GM21825 (cell line): ENCODE results near the gene TIMP4.

ENCODE experiments used
- ATAC-seq: cut with Tn5 transposase; IDR thresholded peaks from one replicate; pipeline ENCODE4 v1.9.1; 2021; ENCODE audit warnings: mild to moderate bottlenecking, moderate library complexity; ENCODE audit not compliant: unreplicated experiment

Gene TIMP4

DNA sequence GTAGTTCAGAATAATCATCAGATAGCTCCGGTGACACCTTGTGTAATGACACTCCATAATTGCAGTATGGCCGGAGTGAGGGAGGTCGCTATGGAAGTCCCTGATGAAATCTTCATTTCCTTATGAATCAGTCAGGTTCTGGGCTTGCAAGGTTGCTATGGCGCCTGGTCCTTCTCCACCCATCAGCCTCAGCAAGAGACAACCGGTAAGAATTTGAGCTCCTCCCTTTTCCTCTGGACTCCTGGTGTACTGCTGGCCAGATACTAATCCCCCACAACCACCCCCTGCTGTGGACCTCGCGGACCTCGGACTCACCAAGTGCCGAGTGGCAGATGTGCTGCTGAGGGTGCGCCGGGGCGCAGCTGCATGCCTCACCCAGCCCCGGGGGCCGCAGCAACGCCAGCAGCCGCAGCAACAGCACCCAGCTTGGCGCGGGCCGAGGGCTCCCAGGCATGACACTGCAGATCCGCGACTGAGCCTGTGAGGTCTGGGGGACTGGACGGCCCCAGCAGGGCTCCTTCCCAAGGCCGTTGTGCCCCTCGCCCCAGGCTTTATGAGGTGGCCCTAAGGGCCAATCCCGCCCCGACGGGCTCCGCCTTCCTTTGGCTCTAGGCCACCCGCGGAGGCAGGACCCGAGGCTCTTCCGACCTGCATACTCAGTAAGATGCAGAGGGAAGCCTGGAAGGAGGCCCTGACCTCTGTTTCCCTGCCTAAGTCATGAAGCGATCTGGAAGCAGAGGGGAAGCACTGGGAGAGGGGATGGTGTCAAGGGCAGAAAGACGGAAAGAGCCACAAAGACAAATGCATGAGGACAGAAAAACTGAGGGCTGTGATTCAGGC, at the start of gene TIMP4:
TSS of gene TIMP4 (minus strand) at position 526 of the 840 bp plus-strand sequence. CDS start at position 454, 72 bp downstream.
- no peak for ATAC-seq

DNA sequence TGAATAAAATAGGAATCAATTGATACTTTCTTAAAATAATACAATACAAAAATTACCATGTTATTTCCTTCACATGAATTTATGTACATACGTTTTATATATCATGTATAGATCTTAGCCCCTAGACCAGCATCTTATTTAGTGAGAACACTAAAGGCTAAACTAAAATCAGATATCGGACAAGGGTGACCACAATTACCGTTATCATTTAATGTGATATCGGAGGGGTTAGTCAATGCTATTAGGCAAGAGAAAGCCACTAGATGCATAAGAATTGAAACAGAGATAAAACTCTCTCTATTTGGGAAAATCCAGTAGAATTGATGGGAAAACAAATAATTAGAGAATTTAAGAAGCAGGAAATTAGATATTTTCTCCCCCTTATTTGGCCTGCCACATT, 46.5 kb upstream of the TIMP4 start:
- ATAC-seq = no peak

DNA sequence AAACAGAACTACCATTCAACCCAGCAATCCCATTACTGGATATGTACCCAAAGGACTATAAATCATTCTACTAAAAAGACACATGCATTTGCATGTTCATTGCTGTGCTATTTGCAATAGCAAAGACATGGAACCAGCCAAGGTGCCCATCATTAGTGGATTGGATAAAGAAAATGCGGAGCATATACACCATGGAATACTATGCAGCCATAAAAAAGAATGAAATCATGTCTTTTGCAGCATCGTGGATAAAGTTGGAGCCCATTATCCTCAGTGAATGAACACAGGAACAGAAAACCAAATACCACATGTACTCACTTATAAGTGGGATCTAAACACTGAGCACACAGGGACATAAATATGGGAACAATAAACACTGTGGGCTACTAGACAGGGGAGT, 43.1 kb upstream of the TIMP4 start:
- ATAC-seq = no peak

DNA sequence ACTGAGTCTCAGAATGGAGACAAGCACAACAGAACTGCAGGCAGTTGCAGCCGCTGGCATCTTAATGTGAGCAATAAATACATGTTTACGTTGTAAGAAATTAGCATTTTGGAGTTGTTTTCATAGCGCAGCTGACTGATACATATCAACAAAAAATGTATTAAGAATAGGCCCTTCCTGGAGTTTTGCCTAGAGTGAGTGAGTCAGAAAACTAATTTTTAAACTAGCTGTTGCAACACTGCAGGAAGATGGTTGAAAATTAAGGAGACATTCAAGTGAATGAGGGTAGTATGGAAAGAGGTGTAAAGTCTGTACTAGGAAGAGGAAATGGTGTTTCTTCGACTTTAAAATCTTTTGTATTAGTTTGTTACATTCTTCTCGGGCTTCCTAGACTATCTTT, 39.6 kb upstream of the TIMP4 start:
- no peak for ATAC-seq

DNA sequence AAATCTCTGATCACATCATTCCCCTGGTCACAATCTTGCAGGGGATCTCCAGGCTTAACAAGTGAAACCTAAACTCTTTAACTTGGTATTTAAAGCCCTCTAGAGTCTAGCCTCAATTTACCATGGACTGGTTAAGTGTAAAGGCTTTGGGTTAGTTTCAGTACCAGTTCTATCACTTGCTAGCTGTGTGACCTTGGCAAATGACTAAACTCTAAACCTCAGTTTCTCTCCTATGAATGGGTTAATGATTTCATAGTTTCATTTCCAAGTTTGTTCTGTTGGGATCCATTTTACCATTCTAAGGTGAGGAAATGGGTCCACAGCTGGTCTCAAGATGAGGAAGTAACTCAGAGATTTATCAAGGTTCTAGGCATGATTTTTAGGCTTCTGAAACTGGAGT, 38.8 kb upstream of the TIMP4 start:
- ATAC-seq = no peak

DNA sequence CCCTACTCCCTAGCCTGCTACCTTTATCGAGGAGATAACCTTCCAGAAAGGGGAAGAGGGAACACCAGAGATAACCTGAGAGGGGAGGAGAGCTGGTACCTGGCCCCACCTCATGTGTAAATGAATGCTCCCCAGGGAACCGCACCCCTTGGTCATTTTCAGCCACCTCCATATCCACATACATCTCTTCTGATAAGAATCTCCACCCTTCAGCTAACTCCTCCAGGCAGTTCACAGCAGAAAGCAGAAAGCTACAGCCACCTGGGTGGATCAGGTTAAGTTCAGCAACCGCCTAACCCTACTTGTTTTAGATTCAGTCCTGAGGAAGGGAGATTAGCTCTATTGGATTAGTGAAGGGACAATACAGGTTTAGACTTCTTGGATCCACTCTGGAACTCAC, 38.0 kb upstream of the TIMP4 start:
- no peak for ATAC-seq

DNA sequence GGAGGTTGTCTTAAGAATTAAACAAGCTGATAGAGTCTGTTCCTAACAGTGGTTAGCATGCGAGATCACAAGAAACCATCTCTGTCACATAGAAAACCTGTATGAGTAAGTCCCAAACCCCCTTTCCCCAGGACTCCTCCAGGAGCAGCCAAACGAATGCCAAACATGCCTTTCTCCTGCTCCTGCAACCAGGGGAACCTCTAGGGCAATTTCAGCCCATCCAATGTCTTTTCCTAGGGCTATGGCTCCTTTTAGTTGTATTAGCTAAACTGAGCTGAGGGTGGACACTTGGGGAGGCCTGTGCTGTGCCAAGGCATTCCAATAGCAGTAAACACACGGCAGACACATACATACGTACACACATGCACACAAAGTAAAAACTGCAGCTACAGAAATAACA, 36.5 kb upstream of the TIMP4 start:
- ATAC-seq = no peak

DNA sequence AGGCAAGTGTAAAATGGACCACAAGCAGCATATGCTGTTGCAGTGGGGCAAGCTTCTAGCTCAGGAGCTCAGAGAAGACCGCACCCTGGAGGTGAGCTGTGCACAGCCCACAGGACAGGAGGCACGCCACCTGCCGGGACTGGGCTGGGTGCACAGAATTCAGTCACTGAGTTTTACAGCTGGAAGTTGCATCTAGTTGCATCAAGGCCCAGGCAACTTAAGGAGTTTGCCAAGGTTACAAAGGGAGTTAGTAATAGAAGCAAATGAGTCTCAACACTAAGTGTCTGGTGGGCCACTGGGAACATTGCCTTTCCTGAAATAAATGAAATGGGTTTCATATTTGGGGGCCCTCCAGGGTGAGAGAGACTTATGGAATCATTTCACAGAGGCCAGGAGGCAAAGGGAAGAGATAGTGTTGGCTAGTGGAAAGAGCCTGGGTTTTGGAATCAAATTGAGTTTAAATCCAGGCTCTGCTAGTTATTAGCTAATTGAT, 36.0 kb upstream of the TIMP4 start:
- ATAC-seq = peak; percentile 51

DNA sequence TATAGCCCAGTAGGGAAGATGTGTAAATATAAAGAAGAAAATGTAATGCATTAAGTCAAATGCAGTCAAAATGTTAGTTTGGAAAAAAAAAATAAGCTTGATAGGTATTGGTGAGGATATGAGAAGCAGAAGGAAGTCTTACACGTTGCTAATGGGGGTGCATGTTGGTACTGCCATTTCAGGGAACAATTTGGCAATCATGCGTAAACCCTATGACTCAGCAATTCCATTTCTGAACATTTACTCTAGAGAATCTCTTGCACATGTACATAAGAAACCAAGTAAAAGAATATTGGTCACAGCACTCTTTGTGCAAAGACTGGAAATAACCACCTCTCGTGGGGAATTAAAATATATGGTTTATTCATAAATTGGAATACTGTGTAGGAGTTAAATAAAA, 35.5 kb upstream of the TIMP4 start:
- ATAC-seq = peak; percentile 31

DNA sequence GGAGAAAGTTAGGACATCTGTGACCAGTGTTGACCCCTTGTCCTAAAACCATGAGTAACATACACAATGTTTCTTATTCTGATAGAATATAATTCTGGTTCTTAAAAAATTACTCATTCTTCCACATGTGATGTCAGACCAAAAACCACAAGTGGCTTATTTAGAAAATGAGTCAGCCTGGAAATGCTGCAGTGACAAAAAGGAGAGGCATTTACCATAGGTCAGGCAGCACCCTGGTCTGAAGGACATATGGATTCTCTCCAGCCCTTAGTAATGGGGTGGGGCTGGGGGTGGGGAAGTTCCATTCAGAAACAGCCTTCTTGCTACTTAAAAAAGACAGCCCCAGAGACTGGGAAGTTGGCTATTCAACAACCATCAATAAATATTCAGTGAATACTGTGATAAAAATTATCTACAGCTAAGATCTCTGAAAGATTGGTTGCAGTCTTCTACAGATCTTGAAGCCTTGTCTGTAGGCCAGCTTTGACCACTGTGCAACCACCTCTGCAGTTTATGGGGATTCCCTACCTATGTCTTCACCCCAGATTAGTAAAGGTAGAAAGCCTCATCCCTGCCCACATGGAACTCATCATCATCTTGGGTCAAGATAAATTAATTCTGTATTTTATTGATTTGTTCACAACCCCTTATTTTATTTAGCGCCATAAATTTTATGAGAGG, 34.9 kb upstream of the TIMP4 start:
- ATAC-seq = peak; percentile 50

DNA sequence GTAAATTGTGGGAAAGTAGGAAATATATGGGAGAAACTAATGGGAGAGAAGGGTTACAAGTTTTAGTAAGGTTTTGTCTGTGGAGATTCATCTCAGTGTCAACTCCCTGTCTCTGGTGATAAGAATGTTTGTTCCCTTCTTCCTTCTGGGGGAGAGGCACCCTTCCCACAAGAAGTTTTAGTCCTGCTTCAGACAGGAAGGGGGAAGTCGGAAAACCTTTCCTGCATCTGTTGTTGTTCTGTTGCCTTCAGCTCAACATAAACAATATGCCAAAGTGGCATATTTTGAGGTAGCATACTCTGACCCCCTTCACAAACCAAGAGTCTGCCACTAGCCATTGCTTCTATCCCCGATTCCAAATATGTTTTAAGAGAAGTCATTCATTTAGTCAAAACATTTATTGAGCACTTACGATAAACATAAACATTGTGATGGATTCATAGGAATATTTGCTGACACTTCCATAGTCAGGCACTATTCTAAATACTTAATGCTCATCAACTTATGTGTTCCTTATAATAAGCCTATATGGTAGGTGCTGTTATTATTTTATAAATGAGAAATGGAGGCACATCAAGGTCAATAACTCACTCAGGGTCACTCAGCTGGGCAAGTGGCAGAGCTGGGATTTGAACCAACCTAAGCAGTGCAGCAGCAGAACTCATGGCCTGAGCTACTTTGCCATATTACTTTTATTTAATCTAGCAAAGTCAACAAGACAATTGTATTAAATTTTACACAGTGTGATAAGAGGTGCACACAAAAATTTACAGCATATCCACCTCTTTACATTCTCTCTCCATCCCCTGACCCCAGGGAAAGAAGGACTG, 34.2 kb upstream of the TIMP4 start:
- ATAC-seq = no peak

DNA sequence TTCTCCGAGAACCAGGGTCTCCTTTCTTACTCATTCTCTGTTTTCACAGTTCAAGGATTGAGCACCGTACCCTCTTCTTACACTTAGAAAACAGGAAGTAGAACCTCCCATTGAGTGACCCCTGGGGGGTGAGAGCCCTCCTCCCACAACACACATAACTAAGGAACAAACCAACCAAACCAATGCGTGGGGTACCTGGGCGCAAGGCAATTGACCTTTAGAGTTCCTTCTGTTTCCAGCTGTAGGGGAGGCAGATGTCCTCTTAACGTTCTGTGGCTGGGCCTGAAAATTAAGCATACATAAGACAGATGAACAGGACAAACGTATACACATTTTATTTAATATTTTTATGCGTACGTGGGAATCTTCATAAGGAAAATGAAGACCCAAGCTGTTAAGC, 33.5 kb upstream of the TIMP4 start:
- ATAC-seq = no peak

DNA sequence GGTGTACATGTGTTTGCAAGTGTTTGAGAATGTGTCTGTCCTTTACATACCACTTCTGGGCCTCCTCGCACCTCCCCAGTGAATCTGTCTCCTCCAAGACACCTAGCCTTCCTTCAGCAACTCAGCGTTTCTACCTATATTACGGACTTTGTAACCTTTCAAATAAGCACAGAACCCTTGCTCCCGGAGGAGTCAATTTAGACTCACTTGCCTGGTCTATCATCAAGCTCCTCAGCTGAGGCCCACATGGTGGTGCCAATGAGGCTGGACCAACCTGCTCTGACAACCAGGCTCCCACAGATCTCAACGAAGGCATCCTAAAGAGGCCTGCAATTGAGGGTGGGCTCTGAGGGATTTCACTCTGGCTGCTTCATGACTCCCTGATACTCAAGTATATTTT, 32.8 kb upstream of the TIMP4 start:
- no peak for ATAC-seq

DNA sequence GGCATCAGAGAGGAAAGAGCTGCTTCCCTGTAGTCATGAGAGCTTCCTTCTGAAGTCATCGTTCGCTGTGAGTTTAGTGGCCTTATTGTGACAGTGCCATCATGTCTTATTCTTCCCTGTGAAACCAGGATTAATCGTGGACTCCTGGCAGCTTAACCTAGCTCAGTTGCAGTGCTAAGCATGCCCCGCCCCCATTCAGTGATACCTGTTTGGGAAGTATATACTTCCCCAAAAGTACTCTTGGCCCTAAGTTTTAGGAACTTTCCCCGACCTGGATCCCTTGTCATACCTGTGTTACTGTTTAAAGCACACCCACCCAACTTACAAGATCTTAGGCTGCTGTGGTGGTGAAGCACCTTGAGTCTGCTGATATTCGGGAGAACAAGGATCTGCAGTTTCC, 32.1 kb upstream of the TIMP4 start:
- ATAC-seq = no peak

DNA sequence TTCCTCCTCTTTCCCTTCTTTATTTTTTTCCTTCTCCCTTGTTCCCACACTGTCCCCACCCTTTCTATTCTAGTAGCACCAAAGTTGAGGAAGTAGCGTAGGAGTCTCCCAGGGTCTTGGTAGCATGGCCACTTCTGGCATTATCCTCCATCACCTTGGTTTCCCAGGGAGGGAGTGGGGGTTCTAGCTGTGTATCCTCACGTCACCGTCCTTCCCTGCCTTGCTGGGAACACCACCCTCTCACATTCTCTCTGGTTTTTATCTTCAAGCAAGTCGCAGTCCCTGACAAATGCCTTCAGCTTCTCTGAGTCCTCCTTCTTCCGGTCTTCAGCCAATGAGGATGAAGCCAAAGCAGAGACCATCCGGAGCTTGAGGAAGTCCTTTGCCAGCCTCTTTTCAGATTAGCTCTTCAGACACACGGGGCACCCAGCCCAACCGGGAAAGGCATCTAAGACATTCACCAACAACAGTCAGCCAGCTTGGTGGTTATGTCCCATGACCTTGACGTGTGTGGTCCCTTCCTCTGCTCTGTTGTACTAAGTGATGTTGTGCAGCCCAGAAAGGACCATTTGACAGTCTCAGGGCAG, 31.6 kb upstream of the TIMP4 start:
- no peak for ATAC-seq

DNA sequence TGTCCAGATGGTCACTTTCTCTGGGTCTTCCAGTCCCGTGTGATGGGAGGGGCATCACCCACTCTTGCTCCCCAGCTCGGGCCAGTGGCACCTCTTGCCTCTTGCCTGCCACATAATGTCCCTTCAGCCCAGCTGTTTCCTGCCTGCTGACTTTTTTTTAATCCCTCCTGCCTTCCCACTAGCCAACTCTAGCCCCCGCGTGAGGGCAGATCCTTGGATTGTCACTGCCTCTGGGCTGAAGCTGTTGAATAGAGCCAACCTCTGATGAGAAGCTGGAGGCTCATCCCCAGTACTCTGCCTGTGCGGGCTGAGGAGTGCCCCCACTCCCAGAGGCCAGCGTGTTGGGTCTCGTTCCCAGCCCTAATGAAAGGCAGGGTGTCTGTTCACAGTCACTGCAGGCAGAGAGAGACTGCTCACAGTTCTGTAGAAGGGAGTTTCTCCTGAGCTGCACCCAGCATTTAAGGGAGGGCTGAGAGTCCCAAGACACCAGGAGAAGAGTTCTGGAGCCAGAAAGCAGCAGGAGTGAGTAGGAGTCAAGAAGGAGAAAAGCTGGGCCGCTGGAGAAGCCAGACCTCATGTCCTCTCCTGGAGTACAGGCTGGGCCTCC, 30.1 kb upstream of the TIMP4 start:
- ATAC-seq = no peak

DNA sequence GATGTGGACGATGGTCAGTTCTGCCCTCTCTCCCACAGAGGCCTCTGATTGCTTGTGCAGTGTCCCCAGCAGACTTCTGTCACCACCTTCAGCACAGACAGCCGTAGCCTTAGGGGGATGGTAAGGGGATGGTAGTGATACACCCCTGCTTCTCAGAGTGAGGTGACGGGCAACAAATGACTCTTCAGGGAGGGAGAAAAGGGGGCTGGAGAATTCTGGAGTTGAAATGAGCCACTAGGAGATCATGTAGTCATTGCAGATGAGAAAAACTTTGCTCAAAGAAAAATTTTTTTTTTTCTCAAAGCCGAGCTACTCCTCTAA, 29.6 kb upstream of the TIMP4 start:
- no peak for ATAC-seq

DNA sequence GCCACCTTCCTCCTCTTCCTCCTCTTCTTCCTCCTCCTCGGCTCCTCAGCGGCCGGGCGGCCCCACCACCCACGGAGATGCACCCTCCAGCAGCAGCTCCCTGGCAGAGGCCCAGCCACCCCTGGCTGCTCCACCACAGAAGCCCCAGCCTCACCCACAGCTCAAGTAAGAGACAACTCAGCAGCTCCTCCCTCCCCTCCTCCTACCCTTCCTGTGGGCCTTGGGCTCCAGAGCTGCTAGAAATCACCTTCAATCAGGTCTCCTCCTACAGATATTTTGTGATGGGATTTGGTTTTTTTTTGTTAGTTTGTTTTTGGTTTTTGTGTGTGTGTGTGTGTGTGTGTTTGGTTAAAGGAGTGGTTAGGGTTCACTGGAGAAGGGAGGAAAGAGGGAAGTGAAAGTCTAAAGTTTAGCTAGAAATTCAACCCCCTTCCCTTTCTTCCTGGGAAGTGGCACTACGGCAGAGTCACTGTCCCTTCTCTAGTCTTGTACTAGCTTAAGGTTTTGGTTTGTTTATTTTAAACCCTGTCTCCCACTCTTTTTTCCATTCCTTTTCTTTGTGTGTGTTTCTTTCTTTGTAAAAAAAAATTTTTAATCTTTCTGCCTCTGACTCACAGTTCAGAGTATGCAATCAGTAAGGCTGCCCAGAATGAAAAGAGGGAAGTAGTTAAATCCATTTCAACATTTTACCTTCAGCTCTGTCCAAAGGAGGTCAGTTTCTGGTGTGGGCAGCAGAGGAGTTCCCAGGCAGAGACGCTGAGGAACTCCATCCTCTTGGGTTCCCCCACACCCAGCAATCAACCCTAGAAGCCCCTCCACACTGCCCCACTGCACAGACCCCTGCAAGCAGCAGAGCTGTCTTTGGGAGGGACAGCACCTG, 29.0 kb upstream of the TIMP4 start:
- peak; percentile 65 for ATAC-seq

DNA sequence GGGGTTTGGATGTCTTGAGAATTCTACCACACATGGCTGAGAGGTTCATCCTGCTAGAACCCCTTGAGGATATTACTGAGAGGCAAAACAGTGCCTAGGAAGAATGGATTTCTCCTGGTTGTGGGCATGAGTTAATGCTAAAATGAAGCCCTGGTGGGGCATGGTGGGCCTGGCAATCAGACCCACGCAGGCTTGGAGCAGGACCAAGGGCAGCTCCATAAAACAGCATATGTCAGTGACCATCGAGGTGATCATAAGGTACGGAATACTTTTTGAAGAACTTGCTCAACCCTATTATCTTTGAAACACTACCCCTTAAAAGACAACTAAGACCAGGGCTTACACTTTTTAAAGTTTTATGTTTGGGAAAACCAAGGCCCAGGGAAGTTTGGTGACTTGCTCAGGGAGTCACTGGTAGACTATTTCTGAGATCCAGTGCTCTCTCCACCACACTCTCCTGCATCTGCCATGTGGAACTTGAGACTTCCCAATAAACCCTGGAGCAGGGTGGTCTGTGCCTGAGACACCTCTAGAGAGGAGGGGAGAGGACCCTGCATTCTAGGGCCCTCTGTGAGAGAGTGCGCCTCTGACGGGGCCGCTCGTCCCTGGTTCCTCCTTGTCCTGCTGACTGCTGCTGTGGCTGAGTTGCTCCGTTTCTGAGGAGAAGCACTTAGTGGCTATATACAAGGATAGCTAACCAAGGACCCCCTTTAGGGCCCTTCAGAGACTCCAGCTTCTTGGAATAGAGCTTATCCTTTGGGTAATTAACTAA, 28.0 kb upstream of the TIMP4 start:
- no peak for ATAC-seq
